H1 (cell line): ENCODE results near the gene CELF2. TPM values are rescaled to one million over a fixed set of nuclear protein-coding genes. Genes with fewer than 3 reads are reported as not detected.

Experiments used
- CREB1 ChIP-seq: IDR thresholded peaks from 2 replicates; pipeline ENCODE4 v1.6.1; 2012; ENCODE audit warnings: inconsistent platforms
- EP300 ChIP-seq, 2 experiments: IDR thresholded peaks; 1 replicate in 1 of 2; 2 replicates in 1 of 2; pipeline ENCODE4 v1.6.1; 2011 to 2012; ENCODE audit warnings: low read depth in 2 of 2, low read length in 2 of 2, mild to moderate bottlenecking in 2 of 2, borderline replicate concordance in 1 of 2, inconsistent platforms in 1 of 2, moderate library complexity in 1 of 2
- HDAC2 ChIP-seq, 2 experiments: fragments of 300-600 bp in 1 of 2; sonication (generic) in 1 of 2; IDR thresholded peaks; 2 replicates each; pipeline ENCODE4 v1.6.1; 2011 to 2012; ENCODE audit warnings: low read depth in 2 of 2, low read length in 2 of 2, mild to moderate bottlenecking in 2 of 2, moderate library complexity in 2 of 2, borderline replicate concordance in 1 of 2, inconsistent platforms in 1 of 2
- HDAC6 ChIP-seq: IDR thresholded peaks from one replicate; pipeline ENCODE4 v1.7.1; 2012; ENCODE audit warnings: low read depth, mild to moderate bottlenecking, inconsistent platforms, low read length, moderate library complexity
- RFX5 ChIP-seq: IDR thresholded peaks from 2 replicates; pipeline ENCODE4 v1.6.1; 2011; ENCODE audit warnings: low read depth, low read length, improper control_type of control experiment, borderline replicate concordance
- SUZ12 ChIP-seq: fragments of 200-600 bp; sonication (generic); IDR thresholded peaks from 2 replicates; pipeline ENCODE4 v1.6.1; 2012; ENCODE audit warnings: mild to moderate bottlenecking, inconsistent platforms, low read length, moderate library complexity, mixed read lengths
- polyA plus RNA-seq, 7 experiments: library from polyadenylated mRNA; depleted of rRNA in 3 of 7; stranded (reverse) in 5 of 7; unstranded in 2 of 7; fragments of >200 nt in 5 of 7; fragments of 200-250 nt in 2 of 7; gene quantifications; 1 replicate in 5 of 7; 2 replicates in 1 of 7; 4 replicates in 1 of 7; pipeline versions ENCODE4 v1.2.1 to v1.2.3, GENCODE V29; 2011 to 2013; ENCODE audit warnings: missing spikeins in 2 of 7, mixed read lengths in 2 of 7
- total RNA-seq: library from RNA; stranded (reverse); fragmentation: NEBNext Ultra II Directional; extraction: Animal tissue kit (Norgen Biotek cat#: 25700); gene quantifications from 2 replicates; pipeline ENCODE4 v1.2.1, GENCODE V29; 2021

CELF2 gene
- total and polyA plus RNA-seq, 2 of the 8 experiments (the other 6 are each of a cell fraction or from before 2014, with no cell fraction given): 18.3 to 22.7 TPM

- TF ChIP-seq HDAC6: no peak
- no peak for TF ChIP-seq HDAC2 (IDR thresholded peaks at IDR 0.05; ENCODE audit: borderline replicate concordance in 1 of 2, low read depth in 2 of 2, low read length in 2 of 2)
- no peak for TF ChIP-seq EP300 (IDR thresholded peaks at IDR 0.05; ENCODE audit: borderline replicate concordance in 1 of 2, low read depth in 2 of 2, low read length in 2 of 2)
- TF ChIP-seq SUZ12: no peak
- no peak for TF ChIP-seq RFX5
- TF ChIP-seq CREB1: no peak
These were observed 223.0 kb downstream of the CELF2 start (continued) for GRCh38 chr10:11240641-11241040.
